Measurements from ENCODE around the gene GAREM1. TPM values are rescaled to one million over a fixed set of nuclear protein-coding genes. Genes with fewer than 3 reads are reported as not detected.

The GAREM1 gene
- total and polyA plus RNA-seq, 2 of the 8 experiments (the other 6 are each of a cell fraction or from before 2014, with no cell fraction given): 3.6 to 9.2 TPM

DNA sequence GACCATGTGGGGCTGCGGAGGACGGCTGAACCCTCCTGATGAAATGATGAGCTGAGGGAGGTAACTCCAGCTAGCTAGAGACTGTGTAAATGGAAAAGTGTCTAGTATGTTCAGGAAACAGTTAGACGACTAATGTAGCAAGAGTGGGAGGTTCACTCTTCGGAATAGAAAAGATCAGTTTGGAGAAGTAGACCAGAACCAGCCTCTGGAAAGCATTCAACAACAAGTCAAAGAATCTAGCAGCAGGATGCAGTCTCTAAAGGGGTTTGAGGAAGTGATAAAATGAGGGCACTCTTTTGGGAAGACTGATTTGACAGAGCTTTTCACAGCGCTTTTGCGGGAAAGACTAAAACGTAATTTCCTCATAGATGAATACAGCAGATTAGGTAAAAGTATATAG is 79.6 kb downstream of the GAREM1 start:
- POLR2A ChIA-PET (ENCODE audit: partially characterized antibody): no interaction called here
- Histone ChIP-seq H3K4me2 (ENCODE audit: insufficient read depth in 1 of 2, low read depth in 2 of 2, low read length in 2 of 2) (no peak overlapping the region), H3K27me3 (replicated peaks in 1 of 4; ENCODE audit: control insufficient read depth in 3 of 4, extremely low read depth in 1 of 4, insufficient read depth in 3 of 4, low read length in 3 of 4) (no peaks in the 10 kb centered on the region), H3K36me3 (ENCODE audit: control insufficient read depth in 2 of 4, insufficient read depth in 4 of 4, low read length in 3 of 4) (no peaks in the 10 kb centered on the region), H2BK20ac (ENCODE audit: low read length) (no peak overlapping the region), H3K23ac (ENCODE audit: insufficient read length) (no peak overlapping the region), H3K79me1 (ENCODE audit: low read depth, low read length) (peaks cover 2% of the 10 kb centered on the region; the same call in 1 of the 2 replicates), H2BK120ac (replicated peaks; ENCODE audit: low read depth, low read length) (no peak overlapping the region), H3K9ac (replicated peaks in 1 of 4; ENCODE audit: extremely low read depth in 1 of 4, low read depth in 3 of 4, low read length in 3 of 4) (no peak overlapping the region), H2AK5ac (ENCODE audit: low read depth, low read length) (no peak overlapping the region), H3K14ac (ENCODE audit: insufficient read length) (no peak overlapping the region), H4K20me1 (replicated peaks in 1 of 2; ENCODE audit: control insufficient read depth in 1 of 2, insufficient read depth in 2 of 2, low read length in 2 of 2) (no peaks in the 10 kb centered on the region), H3K18ac (ENCODE audit: extremely low read depth, low read length) (no peak overlapping the region), H4K91ac (replicated peaks; ENCODE audit: insufficient read length, low read length) (no peak overlapping the region), H2BK15ac (ENCODE audit: low read length) (no peak overlapping the region), H3K4ac (replicated peaks; ENCODE audit: insufficient read length, low read depth, low read length) (no peak overlapping the region), H4K5ac (ENCODE audit: insufficient read length, low read depth, low read length) (no peak overlapping the region), H3K4me3 (ENCODE audit: extremely low read depth in 1 of 4, insufficient read depth in 2 of 4, low read depth in 3 of 4, low read length in 4 of 4) (no peak overlapping the region), H3K56ac (replicated peaks; ENCODE audit: insufficient read length, low read depth, low read length) (no peak overlapping the region), H3K9me3 (ENCODE audit: insufficient read depth in 2 of 2, low read depth in 1 of 2, low read length in 1 of 2) (peaks cover 4 to 6% of the 10 kb centered on the region in 2 experiments; a peak in 2 of 4 replicates), H3K23me2 (ENCODE audit: low read depth, low read length) (no peaks in the 10 kb centered on the region), H3K79me2 (ENCODE audit: control insufficient read depth in 1 of 2, insufficient read depth in 2 of 2, low read length in 2 of 2) (no peaks in the 10 kb centered on the region), H2AFZ (ENCODE audit: low read length) (no peak overlapping the region), H2BK5ac (ENCODE audit: low read depth, low read length) (no peak overlapping the region), H4K8ac (ENCODE audit: extremely low read depth, insufficient read depth, low read length) (no peak overlapping the region), H3K27ac (ENCODE audit: low read depth, low read length) (no peak overlapping the region), H2BK12ac (ENCODE audit: low read depth, low read length) (no peak overlapping the region), H3K4me1 (replicated peaks in 1 of 4; ENCODE audit: control insufficient read depth in 3 of 4, insufficient read depth in 4 of 4, low read length in 3 of 4) (no peaks in the 10 kb centered on the region)
- FAIRE-seq (no peak), DNase-seq (ENCODE audit: low read depth in 1 of 2, low spot score in 2 of 2) (no peak)
- 89% methylated on average over 7 of the region's 7 CpGs; no CpG with 5 or more reads in 1 of the 2 experiments for WGBS, 2 experiments (ENCODE audit: extremely low coverage in 1 of 2, insufficient coverage in 1 of 2, insufficient read length in 1 of 2, insufficient replicate concordance in 2 of 2, low coverage in 1 of 2, low lambda C conversion rate in 2 of 2, missing lambda C conversion rate in 1 of 2)
- CTCF ChIA-PET (ENCODE audit: partially characterized antibody): no interaction called here
- TF ChIP-seq EGR1 (IDR thresholded peaks at IDR 0.05; ENCODE audit: borderline replicate concordance, low read depth, low read length) (no peak), HDAC2 (IDR thresholded peaks at IDR 0.05; ENCODE audit: borderline replicate concordance in 1 of 2, low read depth in 2 of 2, low read length in 2 of 2) (no peak), CEBPB (IDR thresholded peaks at IDR 0.05; ENCODE audit: low read depth, low read length) (no peak)

All from H1 (cell line).